ENCODE results near the gene PARP11.

PARP11 gene

DNA sequence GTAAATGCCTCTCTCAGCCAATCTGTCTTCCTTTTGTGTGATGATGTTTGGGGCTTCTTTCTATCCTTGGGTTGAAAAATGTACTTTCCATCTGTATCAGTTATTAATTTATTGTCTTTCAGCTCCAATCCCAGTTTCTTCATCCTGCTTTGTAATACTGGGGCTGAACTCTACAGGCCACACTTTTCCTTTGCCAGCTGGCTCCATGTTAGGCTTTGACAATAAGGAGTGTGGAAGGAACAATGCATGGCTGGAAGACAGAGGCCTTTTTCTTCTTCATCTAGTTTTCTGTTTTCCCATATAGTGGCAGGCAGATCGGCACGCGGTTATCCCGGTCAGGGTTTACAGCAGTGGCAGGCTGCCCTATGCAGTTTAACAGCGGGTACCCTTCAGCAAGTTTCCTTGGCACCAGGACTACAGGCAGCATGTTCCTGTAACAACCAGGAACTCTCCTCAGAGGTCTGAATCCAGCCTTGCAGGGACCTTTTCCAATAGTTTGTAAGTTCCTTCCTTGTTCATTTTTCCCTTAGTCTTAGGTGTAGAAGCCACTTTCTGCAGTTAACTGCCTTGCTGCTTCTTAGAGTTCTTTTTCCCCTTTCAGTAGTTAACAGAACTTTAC lies 81.8 kb downstream of the PARP11 start:
- no peak for TF ChIP-seq ZNF274 (IDR thresholded peaks at IDR 0.05; ENCODE audit: low read depth, low read length)
- H3K4me3 ChIP-seq (ENCODE audit: low read length): no peak overlapping the region

DNA sequence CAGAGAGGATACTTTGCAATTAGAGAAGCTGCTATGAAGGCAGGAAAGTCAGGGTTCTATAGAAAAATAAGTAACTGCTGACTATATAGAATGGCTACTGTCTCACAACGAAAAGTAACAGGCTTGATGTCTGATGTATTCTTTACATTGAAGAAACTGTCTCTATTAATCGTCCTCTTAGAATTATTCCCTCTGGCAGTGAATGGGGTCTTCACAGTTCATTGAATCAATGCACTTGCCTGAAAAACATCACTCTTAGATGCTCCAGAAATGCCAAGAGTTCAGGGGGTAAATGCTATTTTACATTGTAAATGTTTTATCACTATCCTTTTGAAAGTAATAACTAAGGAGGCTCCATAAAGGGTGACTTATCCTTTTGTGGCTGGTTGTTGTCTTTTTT lies 82.6 kb downstream of the PARP11 start:
- no peak overlapping the region for H3K4me3 ChIP-seq (ENCODE audit: low read length)
- TF ChIP-seq ZNF274 (IDR thresholded peaks at IDR 0.05; ENCODE audit: low read depth, low read length): no peak

GRCh38 chr12:3789838-3790237 lies 83.4 kb downstream of the PARP11 start:
- no peak for TF ChIP-seq ZNF274 (IDR thresholded peaks at IDR 0.05; ENCODE audit: low read depth, low read length)
- no peak overlapping the region for H3K4me3 ChIP-seq (ENCODE audit: low read length)

DNA sequence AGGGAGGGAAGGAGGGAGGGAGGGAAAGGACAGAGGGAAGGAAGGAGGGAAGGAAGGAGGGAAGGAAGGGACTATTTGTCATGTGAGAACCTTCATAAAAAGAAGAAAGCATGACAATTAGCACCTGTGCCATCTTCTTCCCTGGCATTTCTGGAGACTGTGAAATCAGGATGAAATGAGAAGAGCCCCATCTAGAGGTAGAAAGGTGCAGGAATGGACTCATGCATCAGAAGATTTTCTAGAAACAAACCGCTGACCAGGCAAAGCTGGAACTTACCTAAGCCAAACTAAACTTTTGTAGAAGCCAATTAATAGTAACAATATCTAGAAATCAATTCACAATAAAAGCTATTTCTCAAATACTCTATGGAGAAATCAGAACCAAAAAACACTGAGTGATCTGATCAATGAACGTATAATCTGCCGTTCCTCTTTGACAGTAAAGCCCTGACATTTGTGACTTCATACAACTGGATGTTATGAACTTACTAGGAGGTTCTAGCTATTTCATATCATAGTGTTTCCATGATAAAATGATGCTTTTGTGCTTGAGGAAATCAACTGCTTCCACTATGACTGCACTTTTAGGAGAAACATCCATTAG lies 95.9 kb downstream of the PARP11 start:
- H3K4me3 ChIP-seq (ENCODE audit: low read length): no peak overlapping the region
- no peak for TF ChIP-seq ZNF274 (IDR thresholded peaks at IDR 0.05; ENCODE audit: low read depth, low read length)

GRCh38 chr12:3775385-3776035 lies 97.7 kb downstream of the PARP11 start:
- no peak for TF ChIP-seq ZNF274 (IDR thresholded peaks at IDR 0.05; ENCODE audit: low read depth, low read length)
- no peak overlapping the region for H3K4me3 ChIP-seq (ENCODE audit: low read length)

- H3K4me3 ChIP-seq (ENCODE audit: low read length): no peak overlapping the region
- no peak for TF ChIP-seq ZNF274 (IDR thresholded peaks at IDR 0.05; ENCODE audit: low read depth, low read length)
Measured at GRCh38 chr12:3772380-3772779, 100.8 kb downstream of the PARP11 start.

GRCh38 chr12:3771853-3772252 lies 101.3 kb downstream of the PARP11 start:
- no peak overlapping the region for H3K4me3 ChIP-seq (ENCODE audit: low read length)

DNA sequence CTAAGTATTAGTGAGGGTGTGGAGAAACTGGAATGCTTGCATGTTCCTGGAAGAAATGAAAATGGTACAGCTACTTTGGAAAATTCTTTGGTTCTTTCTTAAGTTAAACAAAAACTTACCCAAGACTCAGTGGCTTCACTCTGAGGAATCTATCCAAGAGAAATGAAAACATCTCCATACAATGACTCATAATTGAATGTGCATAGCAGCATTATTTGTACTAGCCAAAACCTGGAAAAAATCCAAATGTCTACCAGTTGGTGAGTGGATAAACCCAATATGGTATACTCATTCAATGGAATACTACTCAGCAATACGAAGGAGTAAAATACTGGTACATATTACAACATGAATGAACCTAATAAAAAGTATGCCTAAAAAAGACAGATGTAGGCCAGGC lies 102.3 kb downstream of the PARP11 start:
- no peak overlapping the region for H3K4me3 ChIP-seq (ENCODE audit: low read length)
- TF ChIP-seq ZNF274 (IDR thresholded peaks at IDR 0.05; ENCODE audit: low read depth, low read length): no peak

More at GRCh38 chr12:3771853-3772252, 101.3 kb downstream of the PARP11 start:
- TF ChIP-seq ZNF274 (IDR thresholded peaks at IDR 0.05; ENCODE audit: low read depth, low read length): no peak

GRCh38 chr12:3768911-3769447 lies 104.2 kb downstream of the PARP11 start:
- no peak for TF ChIP-seq ZNF274 (IDR thresholded peaks at IDR 0.05; ENCODE audit: low read depth, low read length)
- H3K4me3 ChIP-seq (ENCODE audit: low read length): no peak overlapping the region

- no peak overlapping the region for H3K4me3 ChIP-seq (ENCODE audit: low read length)
- TF ChIP-seq ZNF274 (IDR thresholded peaks at IDR 0.05; ENCODE audit: low read depth, low read length): no peak
Measured at GRCh38 chr12:3761116-3761735, 112.0 kb downstream of the PARP11 start.

- H3K4me3 ChIP-seq (ENCODE audit: low read length): no peak overlapping the region
- TF ChIP-seq ZNF274 (IDR thresholded peaks at IDR 0.05; ENCODE audit: low read depth, low read length): no peak
Measured at GRCh38 chr12:3759878-3760277, 113.3 kb downstream of the PARP11 start.
